Activated T-helper 17 cell treated with anti-CD3 and anti-CD28 coated beads, Interleukin-2, amount 50 U/mL, for 72 hours (primary cell): ENCODE data around the gene CBY2. TPM values are rescaled to one million over a fixed set of nuclear protein-coding genes. Genes with fewer than 3 reads are reported as not detected.
A peak's percentile ranks its signal among the peaks of the same experiment; 100 is the strongest.
"Not testable (repeated sequence)": the region's sequence is repeated elsewhere in the genome, so short reads cannot be mapped to it uniquely, and the experiment has no call there.

ENCODE experiments used
- ATAC-seq: fragments of 150-1000 bp; cut with Tn5 transposase; replicated peaks from 2 replicates; pipeline ENCODE4 v1.10.0; 2021; ENCODE audit warnings: mild to moderate bottlenecking, moderate library complexity
- H3K27ac Mint-ChIP-seq: one replicate; pipeline ENCODE4 v1.8.0; 2022; ENCODE audit warnings: mixed read lengths
- H3K27me3 Mint-ChIP-seq: one replicate; pipeline ENCODE4 v1.8.0; 2022; ENCODE audit warnings: mixed read lengths
- H3K36me3 Mint-ChIP-seq: one replicate; pipeline ENCODE4 v1.8.0; 2022; ENCODE audit warnings: low read depth, mild to moderate bottlenecking, mixed read lengths
- H3K4me1 Mint-ChIP-seq: one replicate; pipeline ENCODE4 v1.8.0; 2022; ENCODE audit warnings: mixed read lengths
- H3K4me3 Mint-ChIP-seq: one replicate; pipeline ENCODE4 v1.8.0; 2022; ENCODE audit warnings: mild to moderate bottlenecking, mixed read lengths
- H3K9me3 Mint-ChIP-seq: one replicate; pipeline ENCODE4 v1.8.0; 2022; ENCODE audit warnings: mixed read lengths
- total RNA-seq, 2 donors: library from RNA; stranded (reverse); gene quantifications; one replicate each; pipeline ENCODE4 v1.2.3, GENCODE V29; 2022

Gene CBY2, protein sequence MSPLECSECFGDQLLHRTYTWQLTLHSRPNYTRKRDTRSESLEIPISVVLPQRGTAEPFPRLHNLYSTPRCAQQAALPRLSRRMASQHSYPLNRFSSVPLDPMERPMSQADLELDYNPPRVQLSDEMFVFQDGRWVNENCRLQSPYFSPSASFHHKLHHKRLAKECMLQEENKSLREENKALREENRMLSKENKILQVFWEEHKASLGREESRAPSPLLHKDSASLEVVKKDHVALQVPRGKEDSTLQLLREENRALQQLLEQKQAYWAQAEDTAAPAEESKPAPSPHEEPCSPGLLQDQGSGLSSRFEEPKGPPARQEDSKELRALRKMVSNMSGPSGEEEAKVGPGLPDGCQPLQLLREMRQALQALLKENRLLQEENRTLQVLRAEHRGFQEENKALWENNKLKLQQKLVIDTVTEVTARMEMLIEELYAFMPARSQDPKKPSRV
- not detected for total RNA-seq

- Mint-ChIP-seq H3K4me3 (peak within 1 kb of the TSS; percentile 29), H3K4me1 (peaks cover 8% of the 10 kb centered on the region), H3K27me3 (peaks cover 21% of the 10 kb centered on the region), H3K9me3 (no peaks in the 10 kb centered on the region), H3K27ac (peak within 1 kb of the TSS; percentile 67), H3K36me3 (no peaks in the 10 kb centered on the region)
- peak; percentile 61 for ATAC-seq
These were observed at the start of gene CBY2 for GRCh38 chr13:45702088-45702487. Gene CBY2, plus strand, starts transcription at chr13:45702320. Its CDS starts 71 bp downstream, at chr13:45702391.

DNA sequence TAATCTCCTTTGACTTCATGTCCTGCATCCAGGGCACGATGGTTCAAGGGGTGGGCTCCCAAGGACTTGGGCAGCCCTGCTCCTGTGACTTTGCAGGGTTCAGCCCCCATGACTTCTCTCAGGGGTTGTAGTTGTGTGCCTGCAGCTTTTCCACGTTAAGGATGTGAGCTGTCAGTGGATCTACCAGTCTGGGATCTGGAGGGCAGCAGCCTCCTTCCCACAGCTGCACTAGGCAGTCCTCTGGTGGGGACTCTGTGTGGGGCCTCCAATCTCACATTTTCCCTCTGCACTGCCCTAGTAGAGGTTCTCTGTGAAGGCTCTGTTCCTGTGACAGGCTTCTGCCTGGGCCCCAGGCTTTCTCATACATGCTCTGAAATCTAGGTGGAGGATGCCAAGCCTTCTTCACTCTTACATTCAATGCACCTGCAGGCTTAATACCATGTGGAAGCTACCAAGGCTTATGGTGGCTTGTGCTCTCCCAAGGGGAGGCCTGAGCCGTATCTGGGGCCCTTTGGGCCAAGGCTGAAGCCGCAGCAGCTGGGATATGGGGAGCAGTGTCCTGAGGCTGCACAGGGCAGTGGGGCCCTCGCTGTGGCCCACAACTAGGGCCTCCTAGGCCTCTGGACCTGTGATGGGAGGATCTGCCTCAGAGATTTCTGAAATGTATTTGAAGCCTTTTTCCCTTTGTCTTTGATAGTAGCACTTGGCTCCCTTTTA, 47.3 kb upstream of the CBY2 start:
- Mint-ChIP-seq H3K27ac (no peak overlapping the region), H3K9me3 (peaks cover 8% of the 10 kb centered on the region), H3K4me1 (no peaks in the 10 kb centered on the region), H3K4me3 (no peak overlapping the region), H3K27me3 (no peaks in the 10 kb centered on the region), H3K36me3 (no peaks in the 10 kb centered on the region)
- no peak for ATAC-seq

DNA sequence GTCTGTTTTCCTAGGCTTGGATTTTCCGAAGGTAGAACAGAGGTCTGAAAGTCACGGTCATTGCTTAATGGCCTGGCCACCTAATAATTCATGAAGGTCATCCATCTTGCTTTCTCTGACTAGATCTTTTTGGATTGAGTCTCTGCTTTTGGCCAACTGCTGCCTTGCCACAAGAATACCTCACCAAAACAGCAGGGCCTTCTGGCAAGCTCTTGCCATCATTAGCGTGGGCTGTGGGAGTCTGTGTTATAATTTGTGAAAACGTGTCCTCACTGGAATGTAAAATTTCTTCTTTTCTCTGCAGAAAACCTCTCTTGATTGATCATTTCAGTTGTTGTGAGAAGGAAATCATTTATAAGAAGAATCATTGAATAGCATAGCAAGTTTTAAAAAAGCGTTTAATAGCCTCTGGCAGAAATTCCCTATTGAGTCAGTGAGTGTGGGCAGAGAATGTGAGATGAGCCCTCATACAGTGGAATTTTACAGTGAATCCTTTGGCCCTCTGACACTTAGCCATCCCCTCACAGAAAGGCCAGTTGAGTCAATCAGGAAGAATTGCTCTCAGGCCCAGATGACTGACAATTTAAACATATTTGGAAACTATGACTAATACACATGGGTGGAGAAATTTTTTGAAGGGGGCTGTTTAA, 43.4 kb upstream of the CBY2 start:
- ATAC-seq: no peak
- Mint-ChIP-seq H3K9me3 (peaks cover 7% of the 10 kb centered on the region), H3K27me3 (no peaks in the 10 kb centered on the region), H3K27ac (no peak overlapping the region), H3K4me3 (no peak overlapping the region), H3K36me3 (no peaks in the 10 kb centered on the region), H3K4me1 (no peaks in the 10 kb centered on the region)

DNA sequence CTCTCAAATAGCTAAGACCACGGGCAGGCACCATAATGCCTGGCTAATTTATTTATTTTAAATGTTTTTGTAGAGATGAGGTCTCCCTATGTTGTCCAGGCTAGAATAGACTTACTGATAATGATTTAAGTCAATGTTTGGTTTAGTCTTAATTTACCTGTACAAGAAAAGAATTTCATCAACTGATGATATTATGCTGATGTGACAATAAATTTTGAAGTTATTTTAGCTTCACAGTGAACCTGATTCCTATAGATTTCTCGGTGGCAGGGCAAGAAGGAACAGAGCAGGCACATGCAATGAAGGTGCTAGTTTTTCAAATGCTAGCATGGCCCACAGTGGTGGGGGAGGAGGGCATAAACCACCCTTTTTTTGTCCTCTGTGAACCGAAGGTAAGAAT, 42.6 kb upstream of the CBY2 start:
- Mint-ChIP-seq H3K27ac (no peak overlapping the region), H3K4me3 (no peak overlapping the region), H3K27me3 (no peaks in the 10 kb centered on the region), H3K9me3 (peaks cover 5% of the 10 kb centered on the region), H3K36me3 (no peaks in the 10 kb centered on the region), H3K4me1 (no peaks in the 10 kb centered on the region)
- no peak for ATAC-seq

- H3K36me3 Mint-ChIP-seq, H3K9me3 Mint-ChIP-seq, H3K4me3 Mint-ChIP-seq, H3K27ac Mint-ChIP-seq, H3K4me1 Mint-ChIP-seq, H3K27me3 Mint-ChIP-seq: not testable (repeated sequence)
- ATAC-seq: peak; percentile 40
These were observed 41.7 kb upstream of the CBY2 start for GRCh38 chr13:45660458-45660857.

DNA sequence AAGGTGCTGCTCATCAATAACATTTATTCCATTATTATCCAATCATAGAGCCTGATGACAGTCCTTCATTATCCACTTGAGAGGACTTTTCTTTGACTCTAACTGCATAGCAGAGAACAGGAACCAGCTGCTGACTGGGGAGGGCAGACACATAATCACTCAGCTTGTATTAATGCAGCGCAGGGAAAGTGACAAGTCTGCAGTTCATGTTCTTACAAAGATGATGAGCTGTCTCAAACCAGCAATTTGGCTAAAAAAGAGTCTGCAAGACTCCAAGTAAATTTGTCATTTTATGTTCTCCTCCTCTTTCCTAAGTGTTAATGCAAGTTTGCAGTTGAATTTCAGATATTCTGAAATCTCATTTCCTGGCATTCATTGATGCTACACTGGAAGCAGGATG, 40.0 kb upstream of the CBY2 start:
- ATAC-seq: no peak
- H3K27ac Mint-ChIP-seq: no peak overlapping the region
- H3K27me3 Mint-ChIP-seq: no peaks in the 10 kb centered on the region
- no peaks in the 10 kb centered on the region for H3K4me1 Mint-ChIP-seq
- no peaks in the 10 kb centered on the region for H3K36me3 Mint-ChIP-seq
- H3K9me3 Mint-ChIP-seq: no peaks in the 10 kb centered on the region
- no peak overlapping the region for H3K4me3 Mint-ChIP-seq

GRCh38 chr13:45662903-45663302, 39.2 kb upstream of the CBY2 start:
- ATAC-seq, H3K36me3 Mint-ChIP-seq, H3K9me3 Mint-ChIP-seq, H3K4me3 Mint-ChIP-seq, H3K4me1 Mint-ChIP-seq, H3K27me3 Mint-ChIP-seq, H3K27ac Mint-ChIP-seq: not testable (repeated sequence)

GRCh38 chr13:45669626-45670025, 32.5 kb upstream of the CBY2 start:
- not testable (repeated sequence) for H3K27ac Mint-ChIP-seq, H3K4me1 Mint-ChIP-seq, H3K27me3 Mint-ChIP-seq, H3K36me3 Mint-ChIP-seq, ATAC-seq, H3K9me3 Mint-ChIP-seq
- peak overlapping the region; percentile 45 for H3K4me3 Mint-ChIP-seq

DNA sequence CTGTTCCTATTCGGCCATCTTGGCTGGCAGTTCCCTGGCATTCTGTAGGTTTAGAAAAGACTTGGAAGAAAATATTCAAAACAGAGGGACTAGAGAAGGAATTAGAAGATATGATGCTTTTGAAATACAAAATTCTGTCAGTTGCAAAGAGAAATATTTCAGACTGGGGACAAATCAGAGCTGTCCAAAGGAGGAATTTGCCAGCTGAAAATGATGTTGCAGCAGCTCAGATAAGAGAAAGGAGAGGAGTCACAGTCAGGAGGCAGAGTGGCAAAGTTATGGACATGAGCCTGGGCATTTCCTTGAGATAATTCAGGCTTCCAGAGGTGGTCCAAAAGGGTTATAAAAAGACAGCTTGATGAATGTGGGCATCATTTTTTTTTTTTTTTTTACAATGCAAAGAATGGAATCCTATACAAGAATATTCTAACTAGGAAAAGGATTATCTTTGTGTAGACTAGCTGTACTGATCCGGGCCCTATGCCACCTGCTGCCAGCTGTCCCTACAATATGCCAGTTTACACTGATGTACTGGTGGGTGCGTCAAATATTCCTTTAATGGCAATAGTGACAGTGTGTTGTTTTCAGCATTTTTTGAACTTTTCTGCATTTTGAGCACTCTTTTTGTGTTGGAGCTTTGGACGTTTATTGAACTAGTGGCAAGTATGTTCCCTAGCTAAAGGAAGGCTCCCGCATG, 31.8 kb upstream of the CBY2 start:
- no peak for ATAC-seq
- Mint-ChIP-seq H3K36me3 (no peaks in the 10 kb centered on the region), H3K4me3 (peak overlapping the region; percentile 45), H3K4me1 (peaks cover 5% of the 10 kb centered on the region), H3K27ac (no peak overlapping the region), H3K27me3 (no peaks in the 10 kb centered on the region), H3K9me3 (no peaks in the 10 kb centered on the region)

DNA sequence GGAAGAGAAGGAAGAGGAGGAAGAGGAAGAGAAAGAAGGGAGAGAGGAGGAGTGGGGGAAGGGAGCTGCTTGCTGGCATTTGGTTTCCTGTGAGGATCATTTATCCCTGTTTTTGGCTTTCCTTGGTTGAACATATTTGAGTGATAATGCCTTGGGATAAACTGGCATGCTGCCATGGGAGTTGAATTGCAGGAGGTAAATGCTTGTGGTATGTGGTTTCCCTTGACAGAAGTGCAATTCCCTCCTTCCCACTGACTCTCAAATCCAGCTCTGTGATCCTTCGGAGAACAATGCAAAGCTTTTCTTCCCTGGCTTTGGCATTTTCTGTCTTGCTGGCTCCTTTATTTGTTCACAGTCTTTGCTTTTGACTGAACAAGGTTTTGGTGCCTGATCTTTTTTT, 27.2 kb upstream of the CBY2 start:
- no peak for ATAC-seq
- Mint-ChIP-seq H3K36me3 (no peaks in the 10 kb centered on the region), H3K27me3 (no peaks in the 10 kb centered on the region), H3K27ac (no peak overlapping the region), H3K4me3 (no peak overlapping the region), H3K4me1 (peaks cover 5% of the 10 kb centered on the region), H3K9me3 (no peaks in the 10 kb centered on the region)

GRCh38 chr13:45678282-45678681, 23.8 kb upstream of the CBY2 start:
- peaks cover 1% of the 10 kb centered on the region for H3K4me1 Mint-ChIP-seq
- H3K27ac Mint-ChIP-seq: no peak overlapping the region
- H3K4me3 Mint-ChIP-seq: no peak overlapping the region
- no peaks in the 10 kb centered on the region for H3K36me3 Mint-ChIP-seq
- no peak for ATAC-seq
- H3K27me3 Mint-ChIP-seq: no peaks in the 10 kb centered on the region
- no peaks in the 10 kb centered on the region for H3K9me3 Mint-ChIP-seq

- H3K36me3 Mint-ChIP-seq: no peaks in the 10 kb centered on the region
- no peaks in the 10 kb centered on the region for H3K9me3 Mint-ChIP-seq
- H3K4me3 Mint-ChIP-seq: no peak overlapping the region
- peaks cover 9% of the 10 kb centered on the region for H3K4me1 Mint-ChIP-seq
- H3K27ac Mint-ChIP-seq: no peak overlapping the region
- no peaks in the 10 kb centered on the region for H3K27me3 Mint-ChIP-seq
- no peak for ATAC-seq
These were observed 21.0 kb upstream of the CBY2 start for GRCh38 chr13:45681113-45681512.

- peaks cover 9% of the 10 kb centered on the region for H3K4me1 Mint-ChIP-seq
- H3K27me3 Mint-ChIP-seq: no peaks in the 10 kb centered on the region
- H3K27ac Mint-ChIP-seq: no peak overlapping the region
- no peaks in the 10 kb centered on the region for H3K9me3 Mint-ChIP-seq
- no peak for ATAC-seq
- H3K36me3 Mint-ChIP-seq: no peaks in the 10 kb centered on the region
- H3K4me3 Mint-ChIP-seq: no peak overlapping the region
These were observed 19.6 kb upstream of the CBY2 start for GRCh38 chr13:45682494-45683008.

- ATAC-seq: no peak
- H3K4me3 Mint-ChIP-seq: no peak overlapping the region
- H3K36me3 Mint-ChIP-seq: no peaks in the 10 kb centered on the region
- no peaks in the 10 kb centered on the region for H3K27me3 Mint-ChIP-seq
- peak overlapping the region; percentile 7 for H3K27ac Mint-ChIP-seq
- peaks cover 9% of the 10 kb centered on the region for H3K4me1 Mint-ChIP-seq
- H3K9me3 Mint-ChIP-seq: no peaks in the 10 kb centered on the region
These were observed 18.4 kb upstream of the CBY2 start for GRCh38 chr13:45683701-45684100.
